Keratinocyte (primary cell): ENCODE results near the gene OR2AT4. TPM values are rescaled to one million over a fixed set of nuclear protein-coding genes. Genes with fewer than 3 reads are reported as not detected.

ENCODE experiments used
- DNase-seq: peaks from one replicate; pipeline ENCODE4 v3.0.0-alpha.2; 2011; ENCODE audit warnings: low read depth, missing footprints, low spot score
- FAIRE-seq: peaks from 2 replicates; lab custom pipeline; 2011; peaks lifted over from hg19 to GRCh38; lab: Jason Lieb, UNC
- H2AFZ ChIP-seq: 2 replicates; pipeline ENCODE4 v1.6.0; 2012; ENCODE audit warnings: low read length, control low read depth, inconsistent platforms; ENCODE audit not compliant: control insufficient read depth
- H3K27ac ChIP-seq: 2 replicates; pipeline ENCODE4 v1.5.1; 2011; ENCODE audit warnings: low read length; ENCODE audit not compliant: control insufficient read depth, insufficient read depth
- H3K27me3 ChIP-seq: 3 replicates; pipeline ENCODE4 v1.6.0; 2011; ENCODE audit warnings: low read length; ENCODE audit not compliant: control insufficient read depth, insufficient read depth; ENCODE audit errors: extremely low read depth
- H3K36me3 ChIP-seq, 2 experiments: 2 replicates in 1 of 2; 3 replicates in 1 of 2; pipeline ENCODE4 v1.5.1; 2011; ENCODE audit warnings: low read length in 2 of 2, mild to moderate bottlenecking in 1 of 2; ENCODE audit not compliant: control insufficient read depth in 2 of 2, insufficient read depth in 2 of 2; ENCODE audit errors: extremely low read depth in 1 of 2
- H3K4me1 ChIP-seq: 3 replicates; pipeline ENCODE4 v1.5.1; 2011; ENCODE audit warnings: low read length; ENCODE audit not compliant: control insufficient read depth, insufficient read depth; ENCODE audit errors: extremely low read depth
- H3K4me2 ChIP-seq: 3 replicates; pipeline ENCODE4 v1.6.0; 2011; ENCODE audit warnings: low read depth, low read length; ENCODE audit not compliant: control insufficient read depth, insufficient read depth; ENCODE audit errors: extremely low read depth
- H3K4me3 ChIP-seq, 3 experiments: fragments of 200-600 bp in 1 of 3; sonication (generic) in 1 of 3; 2 replicates in 2 of 3; 3 replicates in 1 of 3; pipeline ENCODE4 v1.5.1; 2011 to 2016; ENCODE audit warnings: low read length in 3 of 3, mild to moderate bottlenecking in 3 of 3, control low read depth in 2 of 3, inconsistent platforms in 1 of 3, low read depth in 1 of 3, mixed read lengths in 1 of 3, mixed run types in 1 of 3, moderate library complexity in 1 of 3; ENCODE audit not compliant: control insufficient read depth in 2 of 3, insufficient read depth in 2 of 3; ENCODE audit errors: extremely low read depth in 1 of 3
- H3K79me2 ChIP-seq: 2 replicates; pipeline ENCODE4 v1.6.0; 2012; ENCODE audit warnings: low read length; ENCODE audit not compliant: control insufficient read depth, insufficient read depth
- H3K9ac ChIP-seq: 3 replicates; pipeline ENCODE4 v1.6.0; 2011; ENCODE audit warnings: low read length; ENCODE audit not compliant: control insufficient read depth, insufficient read depth; ENCODE audit errors: extremely low read depth
- H3K9me1 ChIP-seq: 3 replicates; pipeline ENCODE4 v1.6.0; 2011; ENCODE audit warnings: low read length; ENCODE audit not compliant: control insufficient read depth, insufficient read depth; ENCODE audit errors: extremely low read depth
- H3K9me3 ChIP-seq: 2 replicates; pipeline ENCODE4 v1.5.1; 2012; ENCODE audit warnings: low read depth, low read length; ENCODE audit not compliant: control insufficient read depth
- H4K20me1 ChIP-seq: 3 replicates; pipeline ENCODE4 v1.6.0; 2011; ENCODE audit warnings: low read length; ENCODE audit not compliant: control insufficient read depth, insufficient read depth; ENCODE audit errors: extremely low read depth
- EZH2 ChIP-seq: IDR thresholded peaks from one replicate; pipeline ENCODE4 v1.6.1; 2012; ENCODE audit warnings: inconsistent platforms, mild to moderate bottlenecking, low read length, moderate library complexity
- dilution Hi-C: fragments of 300-500 bp; cut with MboI; formaldehyde crosslinking; loops from one replicate; pipeline ENCODE4 v1.7.0; 2020; ENCODE audit warnings: low sequenced_read_pairs; ENCODE audit not compliant: extremely low pct_ligation_motif_present
- polyA plus RNA-seq, 5 experiments: library from polyadenylated mRNA; depleted of rRNA in 3 of 5; stranded (reverse) in 3 of 5; stranded (forward) in 1 of 5; unstranded in 1 of 5; fragments of >200 nt; gene quantifications; 1 replicate in 1 of 5; 2 replicates in 3 of 5; 3 replicates in 1 of 5; pipeline versions ENCODE4 v1.2.1 to v1.2.3, GENCODE V29; 2011 to 2012; ENCODE audit warnings: missing spikeins in 2 of 5, low read depth in 1 of 5, low replicate concordance in 1 of 5
- TF ChIP-seq, protein P1 (sequence below), 3 experiments: IDR thresholded peaks in 1 of 3; conservative IDR thresholded peaks in 1 of 3; optimal IDR thresholded peaks in 1 of 3; 2 replicates in 2 of 3; 3 replicates in 1 of 3; pipeline versions ENCODE3 to v1.5.1; 2011; ENCODE audit warnings: low read length in 3 of 3, mild to moderate bottlenecking in 3 of 3, moderate library complexity in 2 of 3, control low read depth in 1 of 3, inconsistent platforms in 1 of 3; ENCODE audit not compliant: insufficient read depth in 2 of 3; ENCODE audit errors: extremely low read depth in 1 of 3

The OR2AT4 gene
- polyA plus RNA-seq, 1 donor (not counting 4 experiments of a cell fraction or from before 2014, with no cell fraction given), result not detected

- Histone ChIP-seq H3K79me2 (no peaks in the 10 kb centered on the region), H3K4me1 (no peaks in the 10 kb centered on the region), H4K20me1 (no peaks in the 10 kb centered on the region), H3K27me3 (peaks cover 15% of the 10 kb centered on the region), H3K27ac (no peak overlapping the region), H3K9ac (no peak overlapping the region), H2AFZ (no peak overlapping the region), H3K9me3 (no peaks in the 10 kb centered on the region), H3K36me3 (no peaks in the 10 kb centered on the region), H3K9me1 (no peaks in the 10 kb centered on the region), H3K4me3 (no peak overlapping the region), H3K4me2 (no peak overlapping the region)
- DNase-seq, result no peak
- no peak for TF ChIP-seq EZH2
- TF ChIP-seq, protein P1, sequence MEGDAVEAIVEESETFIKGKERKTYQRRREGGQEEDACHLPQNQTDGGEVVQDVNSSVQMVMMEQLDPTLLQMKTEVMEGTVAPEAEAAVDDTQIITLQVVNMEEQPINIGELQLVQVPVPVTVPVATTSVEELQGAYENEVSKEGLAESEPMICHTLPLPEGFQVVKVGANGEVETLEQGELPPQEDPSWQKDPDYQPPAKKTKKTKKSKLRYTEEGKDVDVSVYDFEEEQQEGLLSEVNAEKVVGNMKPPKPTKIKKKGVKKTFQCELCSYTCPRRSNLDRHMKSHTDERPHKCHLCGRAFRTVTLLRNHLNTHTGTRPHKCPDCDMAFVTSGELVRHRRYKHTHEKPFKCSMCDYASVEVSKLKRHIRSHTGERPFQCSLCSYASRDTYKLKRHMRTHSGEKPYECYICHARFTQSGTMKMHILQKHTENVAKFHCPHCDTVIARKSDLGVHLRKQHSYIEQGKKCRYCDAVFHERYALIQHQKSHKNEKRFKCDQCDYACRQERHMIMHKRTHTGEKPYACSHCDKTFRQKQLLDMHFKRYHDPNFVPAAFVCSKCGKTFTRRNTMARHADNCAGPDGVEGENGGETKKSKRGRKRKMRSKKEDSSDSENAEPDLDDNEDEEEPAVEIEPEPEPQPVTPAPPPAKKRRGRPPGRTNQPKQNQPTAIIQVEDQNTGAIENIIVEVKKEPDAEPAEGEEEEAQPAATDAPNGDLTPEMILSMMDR (optimal IDR thresholded peaks at IDR 0.05 in 1 of 3, IDR thresholded peaks at IDR 0.05 in 1 of 3, conservative IDR thresholded peaks at IDR 0.05 in 1 of 3; ENCODE audit: extremely low read depth in 1 of 3, insufficient read depth in 2 of 3, low read length in 3 of 3), result no peak
- dilution Hi-C loops, result no loop called here
- no peak for FAIRE-seq
These were observed 23.1 kb downstream of the OR2AT4 start for GRCh38 chr11:75073459-75074190.

DNA sequence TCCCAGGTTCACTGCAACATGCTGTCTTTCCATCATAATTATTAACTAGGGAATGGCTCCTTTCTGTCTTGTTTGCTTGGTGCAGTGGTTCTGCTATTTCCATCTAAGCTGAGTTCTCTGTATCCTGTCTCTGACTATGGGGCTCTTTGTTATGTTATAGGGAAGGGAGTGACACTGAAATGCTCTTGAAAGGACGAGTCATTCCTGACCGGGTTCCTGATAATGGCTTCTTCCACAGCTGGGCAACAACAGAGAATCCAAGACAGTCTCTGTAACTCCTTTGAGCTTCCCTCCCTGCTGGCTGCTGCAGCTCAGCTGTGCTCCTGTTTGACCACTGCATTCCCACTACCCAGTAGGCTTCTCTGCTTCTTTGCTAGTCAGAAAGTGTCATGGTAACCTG, 24.1 kb downstream of the OR2AT4 start:
- Histone ChIP-seq H3K79me2 (no peaks in the 10 kb centered on the region), H3K4me2 (no peak overlapping the region), H4K20me1 (no peaks in the 10 kb centered on the region), H2AFZ (no peak overlapping the region), H3K4me1 (no peaks in the 10 kb centered on the region), H3K36me3 (no peaks in the 10 kb centered on the region), H3K4me3 (no peak overlapping the region), H3K9me1 (no peaks in the 10 kb centered on the region), H3K27me3 (peaks cover 17% of the 10 kb centered on the region), H3K9ac (no peak overlapping the region), H3K9me3 (no peaks in the 10 kb centered on the region), H3K27ac (no peak overlapping the region)
- dilution Hi-C loops, result no loop called here
- TF ChIP-seq, protein P1 (optimal IDR thresholded peaks at IDR 0.05 in 1 of 3, IDR thresholded peaks at IDR 0.05 in 1 of 3, conservative IDR thresholded peaks at IDR 0.05 in 1 of 3; ENCODE audit: extremely low read depth in 1 of 3, insufficient read depth in 2 of 3, low read length in 3 of 3), result no peak
- no peak for TF ChIP-seq EZH2
- FAIRE-seq, result no peak
- no peak for DNase-seq
